Measurements from ENCODE around the gene BCLAF3.

BCLAF3 gene

DNA sequence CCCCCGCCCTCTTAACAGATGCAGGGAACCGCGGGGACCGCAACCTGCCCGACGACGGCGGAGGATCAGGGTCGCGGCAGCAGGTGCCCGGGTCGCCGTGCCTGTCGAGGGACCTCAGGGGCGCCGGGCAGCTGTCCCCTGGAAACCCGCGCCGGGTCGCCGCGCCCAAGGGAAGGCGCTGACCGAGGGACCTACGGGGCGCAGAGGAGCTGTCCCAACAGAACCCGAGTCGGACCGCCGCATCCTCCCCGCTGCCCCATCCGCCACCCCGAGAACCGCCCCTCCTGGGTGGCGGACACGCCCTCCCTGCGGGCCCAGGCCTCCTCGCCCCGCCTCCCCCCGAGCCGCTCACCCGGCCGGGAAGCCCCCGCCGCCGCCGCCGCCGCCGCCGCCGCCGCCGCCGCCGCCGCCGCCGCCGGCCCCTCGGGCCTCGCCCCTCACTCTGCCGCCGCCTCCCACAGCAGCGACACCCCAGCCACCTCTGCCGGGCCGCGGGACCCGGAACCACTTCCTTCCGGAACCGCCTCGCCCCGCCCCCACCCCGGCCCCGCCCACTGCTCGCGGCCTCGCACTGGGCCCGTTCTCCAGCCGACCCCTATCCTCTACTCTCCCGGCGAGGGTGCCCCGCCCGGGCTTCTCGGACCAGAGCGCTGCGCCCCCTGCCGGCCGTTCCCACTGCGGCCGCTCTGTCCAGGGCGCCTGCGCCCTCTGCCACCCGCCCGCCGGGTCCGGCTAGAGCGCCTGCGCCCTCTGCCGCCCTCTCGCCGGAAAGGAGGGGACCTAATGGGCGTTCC lies at the start of gene BCLAF3:
Gene BCLAF3, minus strand, starts transcription at position 506 of the 794 bp plus-strand sequence. CDS start 20,797 bp downstream, outside the sequence.
- DNase-seq, result peak; percentile 75

DNA sequence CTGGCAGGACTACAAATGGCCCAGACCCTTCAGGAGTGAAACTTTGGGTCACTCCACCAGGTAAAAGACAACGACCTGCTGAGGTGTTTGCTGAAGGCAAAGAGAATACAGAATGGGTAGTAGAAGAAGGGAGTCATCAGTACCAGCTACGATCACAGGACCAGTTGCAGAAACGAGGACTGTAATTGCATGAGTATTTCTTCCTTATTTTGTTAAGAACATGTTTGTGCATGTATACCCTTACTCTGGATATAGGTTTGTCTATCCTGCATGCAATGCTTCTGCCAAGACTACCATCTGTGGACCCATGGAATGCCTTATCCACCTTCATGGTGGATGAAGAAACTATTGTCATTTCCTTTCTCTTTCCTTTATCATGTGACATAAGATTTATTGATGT lies 48.1 kb upstream of the BCLAF3 start:
- no peak for DNase-seq

DNA sequence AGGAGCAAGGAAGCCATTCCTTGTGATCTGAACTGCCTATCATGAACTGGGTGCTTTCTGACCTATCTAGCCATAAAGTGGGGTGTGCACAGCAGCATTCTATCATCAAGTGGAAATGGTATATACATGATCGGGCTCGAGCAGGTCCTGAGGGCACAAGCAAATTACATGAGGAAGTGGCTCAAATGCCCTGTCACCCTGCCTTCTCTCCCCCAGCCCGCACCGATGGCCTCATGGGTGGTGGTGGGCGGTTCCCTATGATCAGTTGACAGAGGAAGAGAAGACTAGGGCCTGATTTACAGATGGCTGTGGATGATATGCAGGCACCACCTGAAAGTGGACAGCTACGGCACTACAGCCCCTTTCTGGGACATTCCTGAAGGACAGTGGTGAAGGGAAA lies 46.3 kb upstream of the BCLAF3 start:
- DNase-seq, result no peak

DNA sequence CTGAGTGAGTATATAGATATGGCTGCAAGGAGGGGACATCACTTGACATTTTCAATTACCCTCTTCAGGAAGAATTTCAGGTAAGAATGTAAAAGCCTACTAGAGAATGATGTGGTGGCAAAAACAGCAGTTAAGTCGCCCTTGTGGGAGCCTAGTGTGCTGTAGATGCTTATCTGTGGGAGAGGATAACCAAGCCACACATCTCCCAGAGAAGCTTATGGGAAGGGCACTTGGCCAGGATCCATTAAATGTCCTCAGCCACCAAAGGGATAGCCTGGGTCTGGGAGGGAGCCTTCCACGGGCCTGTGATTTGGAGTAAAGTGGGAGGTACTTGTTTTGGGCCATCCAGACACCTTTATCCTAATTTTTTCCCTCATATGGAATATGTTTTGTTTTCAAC lies 41.3 kb upstream of the BCLAF3 start:
- no peak for DNase-seq

DNA sequence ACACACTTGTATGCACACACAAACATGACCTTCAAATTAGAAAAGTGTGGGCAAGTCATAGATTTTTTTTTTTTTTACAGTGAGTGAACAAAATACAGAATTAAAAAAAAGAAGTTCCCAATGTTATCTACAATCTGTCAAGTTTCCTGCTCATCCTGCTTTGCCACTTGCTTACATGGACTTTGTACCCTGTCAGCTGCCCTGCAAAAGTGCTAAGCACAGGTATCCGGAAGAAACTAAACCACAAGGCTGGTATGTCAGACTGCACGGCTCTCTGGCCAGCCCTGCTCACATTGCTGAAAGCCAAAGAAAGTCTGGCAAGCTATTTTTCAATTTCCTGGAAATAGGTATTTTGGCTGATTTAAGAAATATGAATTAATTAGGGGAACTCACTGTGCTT lies 38.9 kb upstream of the BCLAF3 start:
- no peak for DNase-seq

DNA sequence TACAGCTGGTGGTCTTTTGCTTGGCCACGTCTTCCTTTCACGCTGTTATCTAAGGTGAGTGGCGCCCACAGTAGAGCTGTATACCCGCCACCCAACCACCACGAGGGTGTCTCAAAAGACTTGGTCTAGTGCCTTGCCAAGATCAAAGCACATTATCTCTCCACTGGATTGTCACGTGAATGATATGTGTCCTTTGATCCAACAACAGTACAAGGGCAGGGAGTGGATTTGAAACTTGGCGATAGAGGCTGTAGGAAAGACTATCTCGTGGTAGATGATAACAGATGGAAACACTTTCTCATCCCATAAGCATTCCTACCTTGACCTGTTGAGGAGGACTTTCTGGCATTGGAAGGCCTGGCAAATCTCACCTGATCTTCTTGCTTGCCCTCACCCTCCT lies 37.7 kb upstream of the BCLAF3 start:
- DNase-seq, result no peak

DNA sequence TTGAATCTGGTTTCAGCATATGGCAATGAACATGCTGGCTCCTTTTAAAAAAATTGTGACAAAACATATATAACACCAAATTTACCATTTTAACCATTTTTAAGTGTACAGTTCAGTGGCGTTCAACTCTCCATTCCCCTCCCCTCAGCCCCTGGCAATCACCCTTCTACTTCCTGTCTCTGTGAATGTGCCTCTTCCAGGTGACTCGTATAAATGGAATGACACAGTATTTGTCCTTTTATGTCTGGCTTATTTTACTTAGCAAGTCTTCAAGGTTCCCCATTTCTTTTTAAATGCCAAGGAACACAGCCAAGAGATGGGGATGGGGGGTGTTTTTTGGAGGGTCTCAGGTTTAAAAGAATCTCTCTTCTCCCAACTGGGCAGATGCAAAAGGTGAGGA lies 35.4 kb upstream of the BCLAF3 start:
- no peak for DNase-seq

DNA sequence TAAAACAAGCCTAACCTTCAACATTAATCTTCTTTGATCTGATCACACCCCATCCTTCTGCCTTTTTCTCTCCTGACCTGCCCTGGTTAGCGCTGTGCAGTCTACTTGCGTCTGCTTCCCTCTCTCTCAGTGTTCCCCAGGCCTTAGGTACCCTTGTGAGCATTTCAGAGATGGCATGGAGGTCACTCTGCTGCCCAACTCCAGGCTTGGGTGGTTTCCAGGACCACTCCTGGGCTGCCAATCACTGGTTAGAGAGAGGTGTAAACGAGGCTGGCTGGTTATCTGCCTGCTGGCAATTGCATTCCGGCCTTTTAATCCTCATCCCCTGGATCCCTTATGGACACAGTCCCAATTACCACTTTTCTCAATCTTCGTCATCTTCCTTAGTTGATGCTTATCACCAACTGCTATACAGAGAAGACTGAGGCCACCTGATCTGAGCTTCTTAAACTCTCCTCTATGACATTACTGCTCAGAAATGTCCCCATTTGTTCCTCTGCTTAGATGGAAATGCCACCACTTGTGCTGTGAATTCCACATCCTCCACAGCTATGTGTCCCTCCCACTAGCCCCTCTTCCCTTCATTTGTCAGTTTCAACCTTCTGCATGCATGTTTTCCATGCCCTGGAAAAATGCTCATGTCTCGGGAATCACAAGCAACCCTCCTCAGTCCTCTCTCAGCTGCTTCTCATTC lies 29.0 kb upstream of the BCLAF3 start:
- no peak for DNase-seq

DNA sequence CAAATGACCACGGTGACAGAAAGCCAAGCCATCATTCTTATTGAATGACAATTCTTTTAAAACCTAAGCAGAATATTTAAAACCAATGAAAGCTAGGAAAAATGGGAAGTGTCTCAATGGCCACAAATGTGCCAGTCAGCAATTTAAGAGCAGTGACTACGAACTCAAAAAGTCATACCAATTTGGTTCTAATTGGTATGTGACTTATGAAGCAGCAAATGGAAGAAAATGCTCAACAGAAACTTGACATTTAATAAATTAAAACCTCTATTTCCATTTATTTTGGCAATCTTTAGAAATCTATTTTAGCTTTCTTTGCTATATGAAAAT lies 25.7 kb upstream of the BCLAF3 start:
- DNase-seq, result no peak

DNA sequence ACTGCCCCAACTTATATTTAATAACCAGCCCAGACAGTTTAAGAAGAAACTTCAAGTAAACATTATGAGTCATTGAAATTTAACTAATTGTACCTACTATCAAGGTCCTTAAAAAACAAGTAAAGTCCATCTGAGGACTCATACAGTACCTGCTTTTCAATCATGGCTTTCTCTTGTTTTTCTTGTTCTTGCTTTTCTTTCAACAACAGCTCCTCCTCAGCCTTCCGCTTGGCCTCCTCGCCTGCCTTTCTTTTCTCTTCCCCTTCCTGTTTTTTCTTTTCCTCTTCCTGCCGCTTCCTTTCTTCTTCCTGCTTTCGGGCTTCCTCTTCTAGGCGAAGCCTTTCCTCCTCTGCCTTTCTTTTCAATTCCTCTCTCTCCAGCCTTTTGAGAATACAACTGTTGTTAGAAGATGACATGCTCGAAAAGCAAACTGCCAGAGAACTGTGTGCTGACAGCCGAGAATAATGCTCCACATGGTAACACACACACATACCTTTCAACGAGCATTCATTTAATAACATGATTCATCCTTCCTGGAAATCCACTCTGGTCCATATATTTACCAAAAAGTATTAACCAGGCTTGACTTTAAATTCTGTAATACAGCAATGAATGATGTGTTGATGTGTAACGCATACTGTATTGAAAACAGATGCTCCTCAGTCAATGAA lies 25.2 kb upstream of the BCLAF3 start:
- no peak for DNase-seq

DNA sequence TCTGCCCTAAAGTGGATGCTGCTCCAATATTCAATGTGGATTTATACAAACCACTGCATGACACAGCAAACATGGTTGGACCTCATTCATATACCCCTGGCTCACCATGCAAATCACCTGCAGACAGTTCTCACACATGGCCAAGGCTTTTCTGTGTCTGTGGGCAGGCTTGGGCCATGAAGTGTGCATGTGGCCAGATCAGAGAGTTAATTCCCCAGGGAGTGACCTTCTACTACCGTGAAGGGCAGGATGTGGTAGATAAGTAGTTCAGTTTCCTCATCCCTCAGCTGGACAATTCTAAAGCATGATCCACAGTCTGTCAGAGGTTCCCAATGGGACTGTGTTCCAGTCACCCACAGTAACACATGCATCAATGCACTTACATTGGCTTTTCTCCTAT lies 24.6 kb upstream of the BCLAF3 start:
- no peak for DNase-seq

DNA sequence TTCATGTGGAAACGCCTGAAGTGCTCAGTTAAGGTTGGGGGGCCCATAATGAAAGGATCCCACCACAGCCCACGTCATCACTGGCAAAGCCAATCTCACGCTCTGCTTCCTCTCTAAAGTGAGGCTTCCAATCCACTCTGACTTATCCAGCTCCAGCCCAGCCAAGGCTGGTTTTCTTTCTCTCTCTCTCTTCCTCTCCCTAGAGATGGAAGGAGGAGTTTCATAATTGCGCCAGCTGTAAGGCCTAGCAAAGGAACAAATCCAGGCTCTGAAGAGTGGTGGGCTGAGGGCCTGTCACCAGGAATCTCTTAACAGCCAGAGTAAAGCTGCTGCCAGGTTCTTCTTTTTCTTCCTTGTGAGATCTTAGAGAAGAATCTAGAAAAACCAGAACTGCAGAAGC lies 20.7 kb upstream of the BCLAF3 start:
- DNase-seq, result no peak

DNA sequence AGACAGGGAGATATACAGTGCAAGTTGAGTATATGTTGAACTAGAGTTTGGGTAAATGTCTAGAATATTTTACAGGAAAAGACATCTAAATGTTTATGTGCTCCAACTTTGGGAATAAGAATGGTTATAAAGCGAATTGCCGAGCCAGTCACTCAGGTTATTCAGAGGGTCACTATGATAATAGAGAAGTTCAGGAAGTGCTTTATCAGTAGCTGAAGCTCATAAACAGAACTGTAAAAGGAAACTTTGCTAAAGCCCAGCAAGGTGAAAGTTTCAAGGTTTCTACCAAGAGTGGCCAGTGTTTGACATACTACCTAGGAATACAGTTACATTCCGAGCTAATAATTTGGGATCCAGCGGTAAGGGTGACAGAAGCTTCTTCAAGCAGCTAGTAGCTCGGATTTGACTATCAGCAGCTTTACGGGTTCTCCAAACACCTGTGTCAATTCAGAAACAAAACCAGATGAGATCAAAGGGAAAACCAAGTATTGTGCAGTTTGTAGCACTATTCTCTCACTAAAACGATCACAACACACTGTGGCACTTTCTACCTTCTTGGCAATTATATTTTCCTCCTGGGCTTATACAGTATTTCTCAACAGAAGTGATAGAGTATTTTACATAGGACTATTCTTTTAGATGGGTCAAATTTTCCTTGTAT lies 17.2 kb upstream of the BCLAF3 start:
- no peak for DNase-seq

DNA sequence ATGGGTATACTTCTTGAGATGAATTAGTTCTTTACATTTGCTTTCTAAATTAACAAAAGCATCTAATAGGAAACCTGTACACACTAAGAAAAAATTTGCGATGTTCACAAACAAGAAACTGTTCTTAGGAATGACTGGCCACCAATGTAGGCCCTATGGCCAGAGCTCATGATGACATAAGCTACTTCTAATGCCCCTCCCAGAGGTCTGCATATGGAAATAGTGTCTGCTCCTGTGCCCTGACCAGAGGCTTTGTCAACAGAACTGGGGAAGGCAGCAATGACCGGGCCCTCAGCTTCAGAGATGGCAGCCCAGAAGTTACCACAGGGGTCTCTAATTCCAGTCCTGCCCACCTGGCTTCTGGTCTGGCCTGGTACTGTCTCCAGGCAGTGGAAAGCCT lies 15.0 kb upstream of the BCLAF3 start:
- DNase-seq, result no peak

DNA sequence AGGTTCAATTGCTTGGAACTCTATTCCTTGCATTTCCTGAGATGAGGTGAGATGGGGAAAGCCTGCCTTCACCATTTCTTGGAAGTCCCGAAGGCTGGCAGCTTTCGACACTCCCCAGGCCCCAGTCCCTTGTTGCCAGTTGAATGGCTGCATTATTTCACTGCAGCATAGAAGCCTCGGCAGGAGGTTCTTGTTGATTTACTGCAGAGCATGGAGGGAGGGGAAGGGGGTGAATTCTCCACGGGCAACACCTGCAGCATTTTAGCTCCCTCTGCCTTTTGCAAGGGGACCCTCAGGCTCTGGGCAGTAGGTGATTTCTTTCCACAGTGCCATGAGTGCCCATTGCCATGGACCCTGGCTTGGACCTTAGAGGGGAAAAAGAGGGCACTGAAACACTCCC lies 10.7 kb upstream of the BCLAF3 start:
- DNase-seq, result no peak

DNA sequence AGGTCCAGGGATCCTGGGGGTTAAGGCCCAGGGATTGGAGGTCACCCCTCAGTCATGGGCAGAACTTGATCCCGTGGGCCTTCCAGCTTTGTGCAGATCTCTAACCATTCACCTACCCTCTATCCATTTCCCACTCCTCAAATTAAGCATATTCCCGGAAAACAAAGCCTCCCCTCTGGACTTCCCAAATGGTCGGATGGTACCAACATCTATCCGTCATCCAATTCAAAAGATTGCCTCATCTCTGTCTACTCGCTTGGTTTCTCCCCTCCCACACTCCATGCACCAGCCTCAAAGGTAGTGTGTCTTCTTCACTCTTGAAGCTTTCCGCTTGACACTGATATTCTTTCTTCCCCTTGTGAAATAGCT lies 473 bp upstream of the BCLAF3 start:
- no peak for DNase-seq

DNA sequence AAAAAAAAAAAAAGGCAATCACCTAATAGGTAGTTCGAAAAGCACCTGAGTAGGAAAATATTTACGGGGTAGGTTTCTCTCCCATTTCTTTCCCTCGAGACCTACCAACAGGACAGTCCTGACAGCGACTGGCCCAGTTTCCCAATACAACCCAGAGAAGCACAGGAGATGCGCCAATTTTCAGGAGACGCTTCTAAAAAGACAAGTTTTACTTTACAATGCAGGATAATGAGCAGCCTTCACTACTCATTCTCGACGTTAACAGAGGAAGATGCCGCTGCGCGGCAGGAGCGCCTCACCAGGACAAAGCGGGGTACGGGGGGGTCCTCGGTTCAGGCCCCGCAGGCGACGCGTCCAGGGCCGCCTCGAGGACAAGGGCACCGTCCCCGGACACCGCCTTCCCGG lies 708 bp downstream of the BCLAF3 start:
- peak; percentile 9 for DNase-seq

DNA sequence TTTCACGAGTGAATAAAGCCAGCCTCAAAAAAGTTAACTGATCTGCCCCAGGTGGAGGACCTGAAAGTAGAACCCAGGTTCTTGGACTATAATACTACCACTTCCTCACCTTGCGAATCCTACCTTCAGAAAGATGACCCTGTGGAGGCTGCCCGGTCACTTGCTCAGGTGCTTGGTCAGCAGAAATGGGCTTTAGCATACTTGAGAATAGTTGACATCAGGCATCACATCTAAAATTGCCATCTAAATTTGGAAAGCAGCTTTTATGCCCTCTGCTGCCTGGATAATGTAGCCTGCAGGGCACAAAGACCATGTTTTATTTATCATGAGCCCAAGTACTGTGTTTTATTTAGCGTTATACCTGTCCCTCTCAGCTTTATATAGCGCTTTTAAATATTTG lies 3.0 kb downstream of the BCLAF3 start:
- DNase-seq, result no peak

DNA sequence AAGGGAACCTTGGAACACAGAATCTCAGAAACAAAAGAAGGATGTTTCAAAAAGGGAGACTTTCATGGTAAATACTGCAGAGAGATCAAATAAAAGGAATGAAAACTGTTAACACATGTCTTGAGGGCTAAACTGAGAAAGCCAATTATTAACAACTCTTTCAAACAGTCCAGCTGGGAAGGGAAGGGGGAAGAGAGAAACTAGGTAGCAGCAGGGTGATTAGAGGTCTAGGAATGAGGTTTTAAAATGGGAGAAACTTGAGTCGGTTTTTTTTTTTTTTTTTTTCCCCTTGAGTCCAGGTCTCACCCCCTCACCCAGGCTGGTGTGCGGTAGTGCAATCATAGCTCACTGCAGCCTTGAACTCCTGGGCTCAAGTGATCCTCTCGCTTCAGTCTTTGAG lies 4.3 kb downstream of the BCLAF3 start:
- no peak for DNase-seq

DNA sequence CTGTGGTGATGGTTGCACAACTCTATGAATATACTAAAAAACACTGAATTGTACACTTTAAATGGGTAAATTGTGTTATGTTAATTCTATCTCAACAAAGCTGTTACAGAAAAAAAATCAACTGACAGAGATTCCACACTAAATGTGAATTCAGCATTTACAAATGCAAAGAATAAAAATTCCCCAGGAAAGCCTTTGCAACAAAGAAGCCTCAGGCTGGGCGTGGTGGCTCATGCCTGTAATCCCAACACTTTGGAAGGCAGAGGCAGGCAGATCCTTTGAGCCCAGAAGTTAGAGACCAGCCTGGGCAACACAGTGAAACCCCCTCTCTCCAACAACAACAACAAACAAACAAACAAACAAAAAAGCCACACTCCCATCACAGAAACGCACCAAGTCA lies 8.9 kb downstream of the BCLAF3 start:
- no peak for DNase-seq

DNA sequence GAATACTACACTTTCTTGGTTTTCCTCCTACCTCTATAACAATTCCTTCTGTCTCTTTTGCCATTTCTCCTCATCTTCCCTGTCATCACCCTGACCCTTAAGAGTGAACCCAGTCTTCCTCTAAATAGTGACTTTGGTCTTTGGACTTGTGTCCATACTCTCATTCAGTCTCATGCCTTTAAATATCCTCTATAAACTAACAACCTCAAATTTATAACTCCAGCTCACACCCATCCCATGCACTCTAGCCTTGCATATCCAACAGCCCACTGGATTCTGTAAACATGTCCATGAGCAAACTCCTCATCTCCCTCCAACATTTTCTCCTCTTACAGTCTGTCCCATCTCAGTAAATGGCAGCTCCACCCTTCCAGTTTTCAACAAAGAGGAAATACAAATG lies 15.0 kb downstream of the BCLAF3 start:
- no peak for DNase-seq

DNA sequence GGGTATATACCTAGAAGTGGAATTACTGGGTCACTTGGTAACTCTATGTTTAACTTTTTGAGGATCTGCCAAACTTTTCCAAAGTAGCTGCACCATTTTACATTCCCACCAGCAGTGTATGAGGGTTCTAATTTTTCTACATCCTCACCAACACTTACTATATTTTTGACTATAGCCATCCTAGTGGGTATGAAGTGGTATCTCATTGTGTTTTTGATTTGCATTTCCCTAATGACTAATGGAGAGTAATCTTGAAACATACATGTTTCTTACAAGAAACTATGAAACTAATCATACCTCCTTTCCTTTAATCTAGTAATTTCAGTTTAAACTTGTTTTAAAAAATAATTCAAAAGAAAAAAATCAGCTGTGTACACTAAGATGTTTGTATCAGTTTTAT lies 17.9 kb downstream of the BCLAF3 start:
- DNase-seq, result no peak

DNA sequence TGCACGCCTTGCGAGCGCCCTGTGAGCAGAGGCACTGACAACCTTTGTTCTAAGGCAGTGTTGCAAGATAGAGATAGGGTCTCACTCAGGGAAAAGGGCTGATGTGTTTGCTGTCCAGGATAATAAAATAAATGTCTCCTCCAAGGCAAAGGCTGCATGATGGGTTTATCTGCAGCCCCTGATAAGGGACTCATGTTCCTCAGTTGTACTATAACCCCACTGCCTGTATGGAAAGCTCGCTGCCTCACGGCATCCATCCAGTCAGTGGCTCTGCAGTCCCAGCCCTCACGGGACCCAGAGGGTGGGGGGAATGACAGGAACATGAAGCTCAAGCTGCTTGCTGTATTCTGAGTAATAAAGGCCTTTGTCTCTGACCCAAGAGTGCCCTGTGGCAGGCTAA lies 22.6 kb downstream of the BCLAF3 start:
- DNase-seq, result no peak

DNA sequence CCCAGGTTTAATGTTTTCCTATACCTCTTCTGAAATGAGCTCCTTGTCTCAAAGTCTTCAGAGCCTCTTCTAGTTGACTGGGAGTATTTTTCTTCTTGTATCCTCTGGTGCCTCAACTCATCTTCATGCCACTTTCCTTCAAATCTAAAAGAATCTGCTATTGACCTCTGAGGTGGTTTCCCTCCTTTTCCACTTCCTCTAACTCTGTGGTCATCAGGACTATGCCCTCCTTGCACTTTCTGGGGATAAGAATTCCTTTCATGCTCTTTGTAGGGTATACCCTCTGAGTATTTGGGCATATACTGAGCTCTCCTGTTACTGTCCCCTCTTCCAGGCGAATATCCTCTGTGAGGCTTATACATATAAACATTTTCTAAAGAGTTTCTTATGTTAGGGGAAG lies 24.8 kb downstream of the BCLAF3 start:
- DNase-seq, result no peak
